ENCODE data around the gene OR10J4. TPM values are rescaled to one million over a fixed set of nuclear protein-coding genes. Genes with fewer than 3 reads are reported as not detected.

OR10J4 gene
- not detected for total RNA-seq
- polyA plus RNA-seq, result not detected

- no peak within 1 kb of the TSS for H3K4me3 ChIP-seq
- FAIRE-seq, result no peak
- H3K27ac ChIP-seq, result no peak within 1 kb of the TSS
- H3K4me1 ChIP-seq, result no peaks in the 10 kb centered on the region
- no peak for ATAC-seq
- no peaks in the 10 kb centered on the region for H3K36me3 ChIP-seq
- H3K9me3 ChIP-seq, result no peaks in the 10 kb centered on the region
- intact Hi-C loops (cut with DNase I), result no loop called here
- DNase-seq, result no peak
- no peaks in the 10 kb centered on the region for H3K27me3 ChIP-seq
- 69 to 92% methylated on average over 1 of the region's 1 CpG for WGBS, 2 donors
- TF ChIP-seq CTCF (IDR thresholded peaks at IDR 0.05), result no peak
These were observed at the start of gene OR10J4 for GRCh38 chr1:159431904-159432303. Gene OR10J4, plus strand, starts transcription at chr1:159432204.

- WGBS, 2 donors, result 56 to 69% methylated on average over 2 of the region's 2 CpGs
- no peak for TF ChIP-seq CTCF (IDR thresholded peaks at IDR 0.05)
These were observed 25.2 kb upstream of the OR10J4 start for GRCh38 chr1:159406821-159407220.

GRCh38 chr1:159408862-159409400 is 23.1 kb upstream of the OR10J4 start:
- H3K36me3 ChIP-seq, result no peaks in the 10 kb centered on the region
- no peaks in the 10 kb centered on the region for H3K4me1 ChIP-seq
- 75% methylated on average over 6 of the region's 6 CpGs for WGBS, 2 donors
- H3K4me3 ChIP-seq, result no peak overlapping the region
- intact Hi-C loops (cut with DNase I), result no loop called here
- no peak overlapping the region for H3K27ac ChIP-seq
- DNase-seq (no peak), FAIRE-seq (no peak), ATAC-seq (no peak)
- no peaks in the 10 kb centered on the region for H3K27me3 ChIP-seq
- H3K9me3 ChIP-seq, result no peaks in the 10 kb centered on the region
- no peak for TF ChIP-seq CTCF (IDR thresholded peaks at IDR 0.05)

More at GRCh38 chr1:159406821-159407220, 25.2 kb upstream of the OR10J4 start:
- Histone ChIP-seq H3K4me3 (no peak overlapping the region), H3K36me3 (no peaks in the 10 kb centered on the region), H3K4me1 (no peaks in the 10 kb centered on the region), H3K27ac (no peak overlapping the region), H3K9me3 (no peaks in the 10 kb centered on the region), H3K27me3 (no peaks in the 10 kb centered on the region)
- no peak for ATAC-seq
- intact Hi-C loops (cut with DNase I), result no loop called here
- DNase-seq, result no peak
- FAIRE-seq, result no peak

- Histone ChIP-seq H3K27me3 (no peaks in the 10 kb centered on the region), H3K4me1 (no peaks in the 10 kb centered on the region), H3K36me3 (no peaks in the 10 kb centered on the region), H3K27ac (no peak overlapping the region), H3K9me3 (no peaks in the 10 kb centered on the region), H3K4me3 (no peak overlapping the region)
- DNase-seq (peak in 1 of 6 donors; percentile 35), FAIRE-seq (no peak), ATAC-seq (no peak)
- TF ChIP-seq CTCF (IDR thresholded peaks at IDR 0.05), result no peak
- intact Hi-C loops (cut with DNase I), result no loop called here
- 66 to 72% methylated on average over 8 of the region's 8 CpGs for WGBS, 2 donors
These were observed 10.2 kb upstream of the OR10J4 start for GRCh38 chr1:159421821-159422220.

- Histone ChIP-seq H3K9me3 (no peaks in the 10 kb centered on the region), H3K36me3 (no peaks in the 10 kb centered on the region), H3K4me1 (no peaks in the 10 kb centered on the region), H3K27me3 (no peaks in the 10 kb centered on the region), H3K27ac (no peak overlapping the region), H3K4me3 (no peak overlapping the region)
- no peak for TF ChIP-seq CTCF (IDR thresholded peaks at IDR 0.05)
- DNase-seq (no peak), ATAC-seq (no peak), FAIRE-seq (no peak)
- WGBS, 2 donors, result 31 to 33% methylated on average over 3 of the region's 3 CpGs
- intact Hi-C loops (cut with DNase I), result no loop called here
These were observed 3.5 kb upstream of the OR10J4 start for GRCh38 chr1:159428536-159428935.
